T-helper 22 cell (primary cell): ENCODE results near the gene LRP2.

ENCODE experiments used
- DNase-seq: peaks from one replicate; pipeline ENCODE4 v3.0.0-alpha.2; 2020; ENCODE audit warnings: low read depth

LRP2 gene

DNA sequence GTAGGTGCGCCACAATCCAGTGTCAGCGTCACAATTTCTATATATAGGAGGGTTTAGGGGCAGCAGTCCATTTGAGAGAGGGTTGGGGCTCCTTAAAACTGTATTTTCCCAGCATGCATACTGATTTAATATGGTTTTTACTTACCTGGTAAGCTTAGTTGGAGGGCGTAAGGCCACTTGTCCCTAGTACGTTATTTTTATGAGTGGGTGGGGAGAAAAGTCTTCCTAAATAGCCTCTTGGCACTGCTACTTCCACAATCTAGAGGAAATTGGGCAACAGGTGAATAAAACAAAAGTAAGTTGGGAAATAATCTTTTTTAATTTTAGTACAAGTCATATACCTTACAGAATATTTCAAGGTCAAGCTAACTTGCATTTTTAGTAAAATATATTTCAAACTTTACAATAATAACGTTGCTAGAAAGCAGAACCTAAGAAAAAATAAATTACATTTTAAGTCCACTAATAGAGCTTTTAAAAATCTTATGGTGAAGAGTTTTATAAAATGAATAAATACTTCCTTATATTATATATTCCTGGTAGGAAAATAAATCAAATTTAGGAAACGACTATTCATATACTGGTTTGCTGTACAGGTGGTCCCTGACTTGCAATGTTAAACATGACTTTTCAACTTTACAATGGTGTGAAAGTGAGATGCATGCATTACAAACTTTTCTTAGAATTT, 272.1 kb downstream of the LRP2 start:
- DNase-seq = no peak

DNA sequence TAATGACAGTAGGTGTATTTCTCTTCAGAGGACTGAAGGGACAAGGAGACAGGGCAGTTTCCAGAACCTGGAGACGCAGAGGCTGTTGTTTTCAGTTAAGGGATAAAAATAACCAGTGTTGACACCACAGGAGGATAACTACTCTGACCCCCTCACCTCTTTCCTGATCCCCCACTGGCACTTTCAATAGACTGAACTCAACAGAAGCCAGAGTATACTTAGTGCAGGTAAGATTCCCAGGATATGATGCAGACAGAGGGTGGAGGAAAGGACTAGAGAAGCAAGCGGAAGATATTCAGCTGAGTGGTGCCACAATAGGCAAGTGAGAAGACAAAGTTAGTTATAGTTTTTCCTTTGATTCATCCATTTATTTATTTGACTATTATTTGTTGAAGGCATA, 273.2 kb downstream of the LRP2 start:
- DNase-seq = no peak

DNA sequence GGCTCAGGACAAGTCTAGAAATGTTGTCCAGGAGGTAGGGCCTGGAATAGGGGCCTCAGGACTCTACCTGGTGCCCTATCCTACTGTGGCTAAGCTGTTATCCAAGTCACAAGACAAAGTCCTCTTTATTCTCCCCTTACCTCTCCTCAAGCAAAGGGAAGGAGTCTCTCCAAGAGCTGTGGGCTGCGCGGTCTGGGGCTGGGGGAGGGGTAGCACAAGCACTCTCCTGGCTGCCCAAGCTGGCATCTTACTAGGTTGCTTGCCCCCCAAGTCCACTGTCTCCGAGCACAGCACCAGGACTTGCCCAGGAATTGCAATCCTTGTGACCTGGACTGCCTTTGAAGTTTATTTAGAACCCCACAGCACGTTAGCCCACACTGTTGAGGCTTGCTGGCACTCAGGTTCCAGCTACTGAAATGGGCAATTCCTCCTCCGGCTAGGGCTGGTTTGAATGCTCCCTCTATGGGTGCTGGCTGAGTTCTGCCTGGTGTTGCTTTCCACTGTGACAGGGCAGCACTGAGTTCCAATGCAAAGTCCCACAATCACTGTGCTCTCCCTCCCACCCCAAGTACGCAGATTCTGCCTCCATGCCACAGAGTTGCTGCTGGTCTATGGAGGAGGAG, 274.5 kb downstream of the LRP2 start:
- no peak for DNase-seq

DNA sequence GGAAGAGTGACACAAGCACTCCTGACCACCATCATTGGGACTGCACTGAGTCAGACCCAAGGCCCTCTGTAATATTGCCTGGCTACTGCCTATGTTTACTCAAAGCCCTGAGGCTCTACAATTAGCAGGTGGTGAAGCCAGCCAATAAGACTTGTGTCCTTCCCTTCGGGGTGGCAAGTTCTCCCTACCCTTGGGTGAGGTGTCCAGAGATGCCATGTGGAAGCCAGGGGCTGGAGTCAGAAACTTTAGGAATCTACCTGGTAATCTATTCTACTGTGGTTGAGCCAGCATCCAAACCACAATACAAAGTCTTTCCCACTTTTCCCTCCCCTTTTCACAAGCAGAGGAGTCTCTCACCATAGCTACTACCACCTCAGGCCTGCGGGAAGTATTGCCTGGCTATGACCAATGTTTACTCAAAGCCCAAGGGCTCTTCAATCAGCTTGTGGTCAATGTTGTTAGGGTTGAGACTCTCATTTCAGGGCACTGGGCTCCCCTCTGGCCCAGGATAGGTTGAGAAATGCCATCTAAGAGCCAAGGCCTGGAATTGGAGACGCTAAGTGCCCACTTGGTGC, 275.4 kb downstream of the LRP2 start:
- DNase-seq = no peak

DNA sequence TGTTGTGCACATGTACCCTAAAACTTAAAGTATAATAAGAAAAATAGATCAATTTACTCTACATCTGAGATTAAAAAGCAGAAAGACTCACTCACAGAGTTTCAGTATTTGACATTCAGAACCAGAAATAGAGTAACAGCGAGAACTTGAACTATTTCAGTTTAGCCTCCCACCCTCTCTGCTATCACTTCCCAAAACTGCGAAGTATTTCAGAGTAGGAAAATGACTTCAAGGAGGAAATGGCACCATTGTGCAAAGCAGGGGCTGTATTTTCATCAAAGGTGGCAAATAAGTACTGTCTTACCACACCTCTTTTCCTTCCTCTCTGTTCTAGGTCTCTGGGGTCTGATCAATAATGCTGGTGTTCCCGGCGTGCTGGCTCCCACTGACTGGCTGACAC, 279.3 kb downstream of the LRP2 start:
- DNase-seq = no peak

DNA sequence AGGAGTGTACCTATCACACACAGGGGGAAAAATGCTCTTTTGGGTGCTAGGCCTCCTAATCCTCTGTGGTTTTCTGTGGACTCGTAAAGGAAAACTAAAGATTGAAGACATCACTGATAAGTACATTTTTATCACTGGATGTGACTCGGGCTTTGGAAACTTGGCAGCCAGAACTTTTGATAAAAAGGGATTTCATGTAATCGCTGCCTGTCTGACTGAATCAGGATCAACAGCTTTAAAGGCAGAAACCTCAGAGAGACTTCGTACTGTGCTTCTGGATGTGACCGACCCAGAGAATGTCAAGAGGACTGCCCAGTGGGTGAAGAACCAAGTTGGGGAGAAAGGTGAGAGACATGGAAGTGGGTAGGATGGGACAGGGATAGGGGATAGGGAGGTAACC, 280.8 kb downstream of the LRP2 start:
- no peak for DNase-seq

DNA sequence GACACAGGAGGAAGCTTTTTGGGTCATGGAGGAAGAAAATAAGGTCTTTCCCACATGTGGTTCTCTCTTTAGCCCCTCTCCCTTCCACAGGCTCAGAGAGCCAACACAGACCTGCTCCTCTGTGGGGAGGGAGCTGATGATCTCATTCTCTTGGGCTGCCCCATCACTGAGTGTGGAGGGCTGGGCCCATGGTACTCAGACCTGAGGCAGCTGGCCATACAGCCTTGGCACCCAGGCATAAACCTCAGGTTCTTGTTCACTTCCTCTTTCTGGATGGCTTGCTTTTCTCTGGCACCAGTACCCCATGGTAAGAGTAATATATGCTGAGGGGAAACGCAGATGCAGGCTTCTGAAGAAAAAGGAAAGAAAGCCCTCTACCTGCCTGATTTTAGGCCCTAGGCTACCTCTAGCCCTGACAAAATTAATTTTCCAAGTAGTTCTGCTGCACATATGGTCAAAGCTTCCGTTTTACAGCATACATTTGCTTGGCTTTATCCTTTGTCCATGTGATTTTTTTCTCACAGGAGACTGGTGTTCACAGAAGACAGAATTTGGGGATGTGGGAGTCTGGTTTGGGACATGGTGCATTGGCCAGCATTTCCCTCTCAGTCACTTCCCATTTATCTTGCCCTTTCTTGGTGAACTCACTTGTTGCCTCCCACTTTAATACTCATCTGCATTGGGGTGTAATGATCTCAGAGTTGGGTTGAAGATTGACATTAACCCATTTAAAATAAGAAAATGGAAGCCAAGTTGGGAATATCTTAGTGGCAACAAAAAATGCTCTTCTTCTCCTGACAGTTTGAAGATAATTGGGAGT, 281.9 kb downstream of the LRP2 start:
- no peak for DNase-seq

DNA sequence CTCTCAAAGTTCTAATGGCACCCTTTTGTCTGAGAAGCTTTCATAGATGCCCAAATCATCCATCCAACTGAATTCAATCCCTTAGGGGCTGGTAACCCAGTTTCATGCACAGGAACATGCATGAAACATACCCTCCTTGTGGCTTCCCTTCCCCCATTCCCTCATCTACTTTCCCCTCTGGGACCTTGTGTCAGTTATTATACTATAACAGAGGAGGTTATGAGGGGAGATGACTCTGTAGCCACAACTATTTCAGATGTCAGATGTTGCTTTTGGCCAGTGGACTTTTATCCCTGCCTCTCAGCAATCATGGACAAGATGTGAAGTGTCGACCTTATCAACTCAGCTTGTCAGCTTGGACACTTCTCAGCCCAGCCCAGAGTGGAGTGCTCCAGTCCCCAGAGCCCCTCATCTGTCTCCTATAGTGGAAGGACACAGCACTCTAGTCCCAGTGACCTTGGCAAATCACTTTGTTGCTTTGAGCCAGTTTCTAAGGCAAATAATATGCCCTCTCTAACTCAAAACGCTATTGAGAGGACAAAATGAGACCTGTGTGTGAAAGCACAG, 284.6 kb downstream of the LRP2 start:
- DNase-seq = no peak
